Caco-2 (cell line): ENCODE results near the gene FAM120B. TPM values are rescaled to one million over a fixed set of nuclear protein-coding genes. Genes with fewer than 3 reads are reported as not detected.

ENCODE experiments used
- BruUV-seq: library from RNA; stranded (reverse); fragments of 400-500 nt; replicated peaks from 2 replicates; lab custom pipeline; 2021; lab: Mats Ljungman, UMichigan
- CTCF ChIA-PET: fragments of 300-600 bp; sonication (Branson Sonifier 250); formaldehyde crosslinking; loops from one replicate; lab custom pipeline; 2022; ENCODE audit warnings: antibody characterized with exemption; lab: Charles Lee
- POLR2A ChIA-PET: fragments of 300-600 bp; sonication (Branson Sonifier 250); formaldehyde crosslinking; loops from one replicate; lab custom pipeline; 2022; ENCODE audit warnings: antibody characterized with exemption; lab: Charles Lee
- DNase-seq, 2 experiments: peaks; one replicate each; pipeline versions ENCODE4 v3.0.0 to v3.0.0-alpha.2; 2020 to 2022
- H3K27me3 ChIP-seq: replicated peaks from 2 replicates; pipeline ENCODE4 v1.6.0; 2011; ENCODE audit warnings: low read length; ENCODE audit not compliant: control insufficient read depth, insufficient read depth
- H3K36me3 ChIP-seq: 2 replicates; pipeline ENCODE4 v1.5.1; 2011; ENCODE audit warnings: low read length; ENCODE audit not compliant: control insufficient read depth, insufficient read depth
- H3K4me1 ChIP-seq: fragments of 250-450 bp; sonication (Bioruptor Pico); 2 replicates; pipeline ENCODE4 v1.5.1; 2020; ENCODE audit warnings: mild to moderate bottlenecking
- H3K4me3 ChIP-seq: 2 replicates; pipeline ENCODE4 v1.5.1; 2011; ENCODE audit warnings: low read depth, mild to moderate bottlenecking, control low read depth, low read length
- H3K9me3 ChIP-seq: fragments of 250-450 bp; sonication (Bioruptor Pico); 2 replicates; pipeline ENCODE4 v1.5.1; 2020; ENCODE audit warnings: mild to moderate bottlenecking, moderate library complexity
- H3K27ac Mint-ChIP-seq: one replicate; pipeline ENCODE4 v1.8.0; 2022; ENCODE audit warnings: mixed read lengths; ENCODE audit not compliant: unreplicated experiment
- H3K27me3 Mint-ChIP-seq: one replicate; pipeline ENCODE4 v1.8.0; 2022; ENCODE audit warnings: mixed read lengths; ENCODE audit not compliant: insufficient read depth, unreplicated experiment
- H3K36me3 Mint-ChIP-seq: one replicate; pipeline ENCODE4 v1.8.0; 2022; ENCODE audit warnings: mild to moderate bottlenecking, mixed read lengths; ENCODE audit not compliant: insufficient read depth, unreplicated experiment
- H3K4me1 Mint-ChIP-seq: one replicate; pipeline ENCODE4 v1.8.0; 2022; ENCODE audit warnings: low read depth, mixed read lengths; ENCODE audit not compliant: unreplicated experiment
- H3K4me3 Mint-ChIP-seq: one replicate; pipeline ENCODE4 v1.8.0; 2022; ENCODE audit warnings: mild to moderate bottlenecking, moderate library complexity, mixed read lengths; ENCODE audit not compliant: unreplicated experiment
- H3K9me3 Mint-ChIP-seq: one replicate; pipeline ENCODE4 v1.8.0; 2022; ENCODE audit warnings: mixed read lengths; ENCODE audit not compliant: unreplicated experiment
- intact Hi-C: fragments of 100-400 bp; cut with micrococcal nuclease; formaldehyde crosslinking; loops from one replicate; pipeline ENCODE4 v1.10.0; 2022; ENCODE audit not compliant: unreplicated experiment
- total RNA-seq: library from RNA; stranded (reverse); gene quantifications from 2 replicates; pipeline ENCODE4 v1.2.3, GENCODE V29; 2022
- TF ChIP-seq, protein P1 (sequence below), 2 experiments: fragments of 200-600 bp in 1 of 2; IDR thresholded peaks; 1 replicate in 1 of 2; 2 replicates in 1 of 2; pipeline versions ENCODE4 v1.5.1 to v1.8.0; 2011 to 2022; ENCODE audit warnings: antibody characterized with exemption in 1 of 2, control low read depth in 1 of 2, inconsistent platforms in 1 of 2, low read depth in 1 of 2, low read length in 1 of 2, mild to moderate bottlenecking in 1 of 2, moderate library complexity in 1 of 2; ENCODE audit not compliant: insufficient read depth in 1 of 2, severe bottlenecking in 1 of 2, unreplicated experiment in 1 of 2

FAM120B gene
- total RNA-seq, 1 experiment from 2014 or later: 21.0 TPM

DNA sequence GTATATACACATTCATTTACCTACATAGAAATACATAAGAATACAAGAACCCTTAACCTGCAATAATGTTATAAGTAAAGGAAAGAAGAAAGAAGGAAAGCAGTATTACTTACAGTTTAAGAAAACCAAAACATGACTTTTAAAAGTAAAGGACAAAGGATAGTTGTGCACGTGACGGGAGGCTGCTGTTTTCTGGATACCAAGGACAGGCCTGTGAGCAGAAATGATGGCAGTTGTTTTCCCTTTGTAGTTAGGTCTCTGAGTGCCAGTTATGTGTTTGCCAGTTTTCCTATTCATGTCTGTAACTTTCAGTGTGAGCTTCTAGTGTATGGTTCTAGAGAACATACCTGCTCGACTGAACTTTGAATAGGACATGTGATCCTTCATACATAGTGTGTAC is 54.8 kb downstream of the FAM120B start:
- Mint-ChIP-seq H3K27ac (no peak overlapping the region), H3K27me3 (no peaks in the 10 kb centered on the region), H3K36me3 (peaks cover 14% of the 10 kb centered on the region), H3K4me3 (no peak overlapping the region), H3K4me1 (no peaks in the 10 kb centered on the region), H3K9me3 (no peaks in the 10 kb centered on the region)
- Histone ChIP-seq H3K4me1 (0 out of 2 replicates have a peak, but pooled peaks cover 4% of the 10 kb centered on the region), H3K36me3 (peaks cover 2% of the 10 kb centered on the region), H3K27me3 (no peaks in the 10 kb centered on the region), H3K9me3 (no peaks in the 10 kb centered on the region), H3K4me3 (no peak overlapping the region)
- ChIA-PET POLR2A (no interaction called here), CTCF (no interaction called here)
- BruUV-seq: no TSS peak
- DNase-seq: no peak
- TF ChIP-seq, protein P1, sequence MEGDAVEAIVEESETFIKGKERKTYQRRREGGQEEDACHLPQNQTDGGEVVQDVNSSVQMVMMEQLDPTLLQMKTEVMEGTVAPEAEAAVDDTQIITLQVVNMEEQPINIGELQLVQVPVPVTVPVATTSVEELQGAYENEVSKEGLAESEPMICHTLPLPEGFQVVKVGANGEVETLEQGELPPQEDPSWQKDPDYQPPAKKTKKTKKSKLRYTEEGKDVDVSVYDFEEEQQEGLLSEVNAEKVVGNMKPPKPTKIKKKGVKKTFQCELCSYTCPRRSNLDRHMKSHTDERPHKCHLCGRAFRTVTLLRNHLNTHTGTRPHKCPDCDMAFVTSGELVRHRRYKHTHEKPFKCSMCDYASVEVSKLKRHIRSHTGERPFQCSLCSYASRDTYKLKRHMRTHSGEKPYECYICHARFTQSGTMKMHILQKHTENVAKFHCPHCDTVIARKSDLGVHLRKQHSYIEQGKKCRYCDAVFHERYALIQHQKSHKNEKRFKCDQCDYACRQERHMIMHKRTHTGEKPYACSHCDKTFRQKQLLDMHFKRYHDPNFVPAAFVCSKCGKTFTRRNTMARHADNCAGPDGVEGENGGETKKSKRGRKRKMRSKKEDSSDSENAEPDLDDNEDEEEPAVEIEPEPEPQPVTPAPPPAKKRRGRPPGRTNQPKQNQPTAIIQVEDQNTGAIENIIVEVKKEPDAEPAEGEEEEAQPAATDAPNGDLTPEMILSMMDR (IDR thresholded peaks at IDR 0.05; ENCODE audit: insufficient read depth in 1 of 2, low read depth in 1 of 2, low read length in 1 of 2, severe bottlenecking in 1 of 2, unreplicated experiment in 1 of 2): no peak
- intact Hi-C loops: no loop called here

DNA sequence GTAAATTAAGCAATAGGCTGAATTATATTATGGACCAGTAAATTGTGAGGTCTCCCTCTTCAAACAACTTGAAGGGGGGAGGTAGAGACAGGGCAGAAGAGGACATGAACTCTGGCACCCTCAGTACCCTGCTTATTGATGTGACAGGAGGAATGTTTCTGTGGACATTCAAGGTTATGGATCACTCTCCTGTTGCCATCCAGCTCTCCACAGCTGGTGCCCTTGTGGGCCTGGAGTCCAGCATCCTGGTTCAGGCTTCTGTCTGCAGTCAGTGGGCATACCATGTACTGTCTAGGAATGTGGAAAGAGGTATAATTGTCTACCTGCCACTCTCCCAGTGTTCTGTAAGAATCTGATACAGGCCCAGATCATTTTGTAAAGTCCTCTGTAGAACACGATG is 55.6 kb downstream of the FAM120B start:
- H3K4me1 ChIP-seq: 0 out of 2 replicates have a peak, but pooled peaks cover 4% of the 10 kb centered on the region
- CTCF ChIA-PET: no interaction called here
- BruUV-seq: no TSS peak

DNA sequence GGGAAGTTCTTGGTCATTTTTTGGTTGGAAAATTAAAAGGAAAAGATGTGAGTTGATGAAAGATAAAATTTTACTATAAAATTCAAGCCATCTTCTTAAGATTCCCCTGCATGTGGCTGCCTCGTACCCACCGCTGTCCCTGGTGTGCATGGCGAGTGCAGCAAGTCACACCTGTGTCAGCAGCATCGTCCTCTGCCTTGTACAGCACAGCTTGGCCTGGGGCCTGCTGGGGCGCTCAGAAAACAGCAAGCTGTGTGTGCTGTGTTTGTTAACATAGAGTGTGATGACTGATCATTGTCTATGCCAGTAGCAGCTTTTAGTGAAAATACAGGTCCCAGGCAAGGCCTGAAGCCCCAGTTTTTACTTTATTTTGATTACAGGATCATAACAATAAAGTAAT is 56.7 kb downstream of the FAM120B start:
- no peak overlapping the region for H3K4me3 Mint-ChIP-seq
- DNase-seq: no peak
- H3K36me3 Mint-ChIP-seq: peaks cover 14% of the 10 kb centered on the region
- no peaks in the 10 kb centered on the region for H3K4me1 Mint-ChIP-seq
- CTCF ChIA-PET: no interaction called here
- TF ChIP-seq, protein P1 (IDR thresholded peaks at IDR 0.05; ENCODE audit: insufficient read depth in 1 of 2, low read depth in 1 of 2, low read length in 1 of 2, severe bottlenecking in 1 of 2, unreplicated experiment in 1 of 2): no peak
- Histone ChIP-seq H3K4me3 (no peak overlapping the region), H3K4me1 (peaks cover 10% of the 10 kb centered on the region; the same call in 1 of the 2 replicates), H3K9me3 (no peaks in the 10 kb centered on the region), H3K27me3 (no peaks in the 10 kb centered on the region), H3K36me3 (peaks cover 2% of the 10 kb centered on the region)
- no peaks in the 10 kb centered on the region for H3K9me3 Mint-ChIP-seq
- no TSS peak for BruUV-seq
- POLR2A ChIA-PET: no interaction called here
- no peak overlapping the region for H3K27ac Mint-ChIP-seq
- intact Hi-C loops: no loop called here
- H3K27me3 Mint-ChIP-seq: no peaks in the 10 kb centered on the region

More for the DNA sequence above, 55.6 kb downstream of the FAM120B start:
- Histone ChIP-seq H3K27me3 (no peaks in the 10 kb centered on the region), H3K4me3 (no peak overlapping the region), H3K9me3 (no peaks in the 10 kb centered on the region), H3K36me3 (peaks cover 2% of the 10 kb centered on the region)
- Mint-ChIP-seq H3K27ac (no peak overlapping the region), H3K4me3 (no peak overlapping the region), H3K27me3 (no peaks in the 10 kb centered on the region), H3K9me3 (no peaks in the 10 kb centered on the region), H3K4me1 (no peaks in the 10 kb centered on the region), H3K36me3 (peaks cover 14% of the 10 kb centered on the region)
- DNase-seq: no peak
- TF ChIP-seq, protein P1 (IDR thresholded peaks at IDR 0.05; ENCODE audit: insufficient read depth in 1 of 2, low read depth in 1 of 2, low read length in 1 of 2, severe bottlenecking in 1 of 2, unreplicated experiment in 1 of 2): no peak
- intact Hi-C loops: no loop called here
- POLR2A ChIA-PET: no interaction called here
